HG03135 (cell line): ENCODE data around the gene RBM20.

Experiments used
- ATAC-seq: cut with Tn5 transposase; IDR thresholded peaks from one replicate; pipeline ENCODE4 v1.9.1; 2021; ENCODE audit warnings: mild to moderate bottlenecking, moderate library complexity; ENCODE audit not compliant: unreplicated experiment

Gene RBM20

GRCh38 chr10:110803830-110804338 lies 159.7 kb downstream of the RBM20 start:
- no peak for ATAC-seq

GRCh38 chr10:110804376-110804775 lies 160.2 kb downstream of the RBM20 start:
- ATAC-seq = no peak

- no peak for ATAC-seq
Observed at GRCh38 chr10:110805292-110805691, 161.2 kb downstream of the RBM20 start.

- no peak for ATAC-seq
Observed at GRCh38 chr10:110806335-110806734, 162.2 kb downstream of the RBM20 start.

GRCh38 chr10:110808123-110808522 lies 164.0 kb downstream of the RBM20 start:
- no peak for ATAC-seq

- no peak for ATAC-seq
Observed at GRCh38 chr10:110808615-110809014, 164.5 kb downstream of the RBM20 start.

- ATAC-seq = no peak
Observed at GRCh38 chr10:110810625-110811024, 166.5 kb downstream of the RBM20 start.

GRCh38 chr10:110811791-110812581 lies 167.8 kb downstream of the RBM20 start:
- no peak for ATAC-seq

GRCh38 chr10:110812583-110812982 lies 168.4 kb downstream of the RBM20 start:
- ATAC-seq = no peak

GRCh38 chr10:110813743-110814472 lies 169.8 kb downstream of the RBM20 start:
- no peak for ATAC-seq

GRCh38 chr10:110815354-110816004 lies 171.3 kb downstream of the RBM20 start:
- peak; percentile 62 for ATAC-seq

- no peak for ATAC-seq
Observed at GRCh38 chr10:110817614-110818013, 173.5 kb downstream of the RBM20 start.

GRCh38 chr10:110818311-110819256 lies 174.4 kb downstream of the RBM20 start:
- ATAC-seq = no peak

- no peak for ATAC-seq
Observed at GRCh38 chr10:110820321-110820814, 176.2 kb downstream of the RBM20 start.

- ATAC-seq = no peak
Observed at GRCh38 chr10:110821508-110821907, 177.4 kb downstream of the RBM20 start.

GRCh38 chr10:110822035-110822711 lies 178.0 kb downstream of the RBM20 start:
- no peak for ATAC-seq

GRCh38 chr10:110822712-110823311 lies 178.7 kb downstream of the RBM20 start:
- ATAC-seq = no peak

GRCh38 chr10:110824152-110824441 lies 180.0 kb downstream of the RBM20 start:
- ATAC-seq = no peak

- ATAC-seq = no peak
Observed at GRCh38 chr10:110824660-110825059, 180.5 kb downstream of the RBM20 start.
